Breast epithelium (tissue), 3 donors: ENCODE data around the gene TSPEAR.

Source experiments
- POLR2AphosphoS5 ChIP-seq, 3 donors: sonication (generic); formaldehyde crosslinking; IDR thresholded peaks; one replicate each; pipeline ENCODE4 v1.6.1; 2017; ENCODE audit warnings: antibody characterized with exemption in 3 of 3
- TF ChIP-seq, protein P1 (sequence below), 3 donors: fragments of 450-650 bp; IDR thresholded peaks; one replicate each; pipeline ENCODE4 v1.5.1; 2016 to 2017; ENCODE audit warnings: antibody characterized with exemption in 3 of 3, mild to moderate bottlenecking in 3 of 3, moderate library complexity in 3 of 3

GRCh38 chr21:44497703-44498126 lies 213.7 kb downstream of the TSPEAR start:
- TF ChIP-seq, protein P1, sequence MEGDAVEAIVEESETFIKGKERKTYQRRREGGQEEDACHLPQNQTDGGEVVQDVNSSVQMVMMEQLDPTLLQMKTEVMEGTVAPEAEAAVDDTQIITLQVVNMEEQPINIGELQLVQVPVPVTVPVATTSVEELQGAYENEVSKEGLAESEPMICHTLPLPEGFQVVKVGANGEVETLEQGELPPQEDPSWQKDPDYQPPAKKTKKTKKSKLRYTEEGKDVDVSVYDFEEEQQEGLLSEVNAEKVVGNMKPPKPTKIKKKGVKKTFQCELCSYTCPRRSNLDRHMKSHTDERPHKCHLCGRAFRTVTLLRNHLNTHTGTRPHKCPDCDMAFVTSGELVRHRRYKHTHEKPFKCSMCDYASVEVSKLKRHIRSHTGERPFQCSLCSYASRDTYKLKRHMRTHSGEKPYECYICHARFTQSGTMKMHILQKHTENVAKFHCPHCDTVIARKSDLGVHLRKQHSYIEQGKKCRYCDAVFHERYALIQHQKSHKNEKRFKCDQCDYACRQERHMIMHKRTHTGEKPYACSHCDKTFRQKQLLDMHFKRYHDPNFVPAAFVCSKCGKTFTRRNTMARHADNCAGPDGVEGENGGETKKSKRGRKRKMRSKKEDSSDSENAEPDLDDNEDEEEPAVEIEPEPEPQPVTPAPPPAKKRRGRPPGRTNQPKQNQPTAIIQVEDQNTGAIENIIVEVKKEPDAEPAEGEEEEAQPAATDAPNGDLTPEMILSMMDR (IDR thresholded peaks at IDR 0.05), result no peak
- TF ChIP-seq POLR2AphosphoS5 (IDR thresholded peaks at IDR 0.05), result no peak
